HepG2 (cell line): Measurements from ENCODE around the gene TPST2. TPM values are rescaled to one million over a fixed set of nuclear protein-coding genes. Genes with fewer than 3 reads are reported as not detected.

Experiments
- ATAC-seq: fragments of 200-7000 bp; cut with Tn5 transposase; 3 replicates; pipeline ENCODE4 v1.9.1; 2020; ENCODE audit warnings: mild to moderate bottlenecking, moderate library complexity
- BruUV-seq: library from RNA; stranded (reverse); fragments of 400-500 nt; replicated peaks from 2 replicates; lab custom pipeline; 2021; lab: Mats Ljungman, UMichigan
- CTCF ChIA-PET: fragments of 300-600 bp; formaldehyde crosslinking; extraction: SDS; loops from one replicate; lab custom pipeline; 2021; ENCODE audit warnings: low total read pairs, inconsistent platforms, low intra/inter-chr PET ratio; lab: Yijun Ruan, JAX
- POLR2A ChIA-PET: fragments of 350-600 bp; sonication (Branson Sonifier 250); formaldehyde crosslinking; loops from one replicate; lab custom pipeline; 2020; ENCODE audit warnings: antibody characterized with exemption, inconsistent platforms; lab: Yijun Ruan, JAX
- DNase-seq: peaks from one replicate; pipeline ENCODE4 v3.0.0-alpha.2; 2015; ENCODE audit warnings: low spot score
- FAIRE-seq: peaks from 3 replicates; lab custom pipeline; 2011; peaks lifted over from hg19 to GRCh38; lab: Jason Lieb, UNC
- H2AFZ ChIP-seq: one replicate; pipeline ENCODE4 v1.6.1; 2011; ENCODE audit warnings: low read length, inconsistent platforms
- H3K27ac ChIP-seq: fragments of 300-600 bp; 3 replicates; pipeline ENCODE4 v1.8.0; 2011; ENCODE audit warnings: mixed run types, mild to moderate bottlenecking, mixed read lengths, low read length, inconsistent platforms; ENCODE audit not compliant: insufficient read depth; ENCODE audit errors: extremely low read length
- H3K27me3 ChIP-seq, 2 experiments: fragments of 200-600 bp in 1 of 2; 2 replicates in 1 of 2; 3 replicates in 1 of 2; pipeline versions ENCODE4 v1.6.0 to v1.8.0; 2011; ENCODE audit warnings: low read length in 2 of 2, mild to moderate bottlenecking in 2 of 2, moderate library complexity in 2 of 2, inconsistent platforms in 1 of 2; ENCODE audit not compliant: insufficient read depth in 2 of 2, control insufficient read depth in 1 of 2
- H3K36me3 ChIP-seq, 2 experiments: fragments of 200-600 bp in 1 of 2; replicated peaks in 1 of 2; 2 replicates in 1 of 2; 3 replicates in 1 of 2; pipeline versions ENCODE4 v1.5.1 to v1.8.0; 2011; ENCODE audit warnings: low read length in 2 of 2, inconsistent platforms in 1 of 2; ENCODE audit not compliant: insufficient read depth in 2 of 2, control insufficient read depth in 1 of 2
- H3K4me1 ChIP-seq: 2 replicates; pipeline ENCODE4 v1.5.1; 2012; ENCODE audit warnings: low read length, inconsistent platforms; ENCODE audit not compliant: insufficient read depth
- H3K4me2 ChIP-seq: 2 replicates; pipeline ENCODE4 v1.6.0; 2011; ENCODE audit warnings: low read depth, low read length, inconsistent platforms
- H3K4me3 ChIP-seq, 3 experiments: fragments of 200-600 bp in 1 of 3; sonication (generic), shearing (Covaris generic) in 1 of 3; replicated peaks in 1 of 3; 2 replicates each; pipeline ENCODE4 v1.5.1; 2011 to 2016; ENCODE audit warnings: low read length in 3 of 3, inconsistent platforms in 2 of 3, low read depth in 2 of 3, mild to moderate bottlenecking in 2 of 3, control low read depth in 1 of 3, mixed read lengths in 1 of 3; ENCODE audit not compliant: insufficient read depth in 1 of 3
- H3K79me2 ChIP-seq: one replicate; pipeline ENCODE4 v1.6.1; 2011; ENCODE audit warnings: low read length, inconsistent platforms; ENCODE audit not compliant: insufficient read depth
- H3K9ac ChIP-seq: 2 replicates; pipeline ENCODE4 v1.6.0; 2011; ENCODE audit warnings: mild to moderate bottlenecking, low read depth, low read length, inconsistent platforms; ENCODE audit not compliant: insufficient read depth
- H3K9me3 ChIP-seq: 2 replicates; pipeline ENCODE4 v1.5.1; 2012; ENCODE audit warnings: mild to moderate bottlenecking, low read length
- H4K20me1 ChIP-seq: 2 replicates; pipeline ENCODE4 v1.6.0; 2011; ENCODE audit warnings: inconsistent platforms, mild to moderate bottlenecking, low read length, moderate library complexity; ENCODE audit not compliant: insufficient read depth
- AGO1 ChIP-seq: fragments of 200-400 bp; formaldehyde crosslinking; IDR thresholded peaks from 2 replicates; pipeline ENCODE4 v1.6.1; 2017; ENCODE audit warnings: mild to moderate bottlenecking, low read depth, low read length, moderate library complexity; ENCODE audit not compliant: poor library complexity, severe bottlenecking
- ATAD3A ChIP-seq: sonication (generic); formaldehyde crosslinking; IDR thresholded peaks from 2 replicates; pipeline ENCODE4 v1.4.0; 2020; ENCODE audit warnings: missing genetic modification reagents
- ELF1 ChIP-seq: sonication (generic); formaldehyde crosslinking; IDR thresholded peaks from 2 replicates; pipeline ENCODE4 v1.4.0; 2020; ENCODE audit warnings: missing genetic modification reagents
- HOXA9 ChIP-seq: sonication (generic); formaldehyde crosslinking; IDR thresholded peaks from 2 replicates; pipeline ENCODE4 v1.8.1; 2022; ENCODE audit warnings: missing genetic modification reagents, mild to moderate bottlenecking, moderate library complexity, borderline replicate concordance
- KAT2B ChIP-seq: fragments of 150-350 bp; IDR thresholded peaks from 2 replicates; pipeline ENCODE4 v1.6.1; 2014; ENCODE audit warnings: low read depth, low read length, borderline replicate concordance
- NFE2L2 ChIP-seq: fragments of 150-350 bp; IDR thresholded peaks from 2 replicates; pipeline ENCODE4 v1.6.1; 2014; ENCODE audit warnings: low read length
- PCBP2 ChIP-seq: fragments of 200-400 bp; formaldehyde crosslinking; optimal IDR thresholded peaks from 2 replicates; pipeline ENCODE3; 2018; ENCODE audit warnings: low read length, low read depth; ENCODE audit not compliant: poor library complexity, severe bottlenecking
- ZNF207 ChIP-seq: fragments of 450-650 bp; IDR thresholded peaks from 2 replicates; pipeline ENCODE4 v1.6.1; 2016; ENCODE audit warnings: antibody characterized with exemption, borderline replicate concordance
- ZNF251 ChIP-seq: sonication (generic); formaldehyde crosslinking; IDR thresholded peaks from 2 replicates; pipeline ENCODE4 v1.9.0; 2021; ENCODE audit warnings: mild to moderate bottlenecking, missing genetic modification reagents
- ZNF337 ChIP-seq: sonication (generic); formaldehyde crosslinking; IDR thresholded peaks from 2 replicates; pipeline ENCODE4 v1.5.1; 2020; ENCODE audit warnings: missing genetic modification reagents, low read depth, mild to moderate bottlenecking, borderline replicate concordance
- ZNF44 ChIP-seq: sonication (generic); formaldehyde crosslinking; IDR thresholded peaks from 2 replicates; pipeline ENCODE4 v1.5.1; 2020; ENCODE audit warnings: mild to moderate bottlenecking, missing genetic modification reagents
- WGBS: methylation state at CpG from one replicate; pipeline ENCODE4 v1.1.6; 2017; ENCODE audit warnings: low lambda C conversion rate; 5-methylcytosine and 5-hydroxymethylcytosine counted together
- in situ Hi-C: cut with HindIII; loops from 2 replicates; pipeline ENCODE4 v1.10.0; 2017; ENCODE audit warnings: low pct_unique_long_range_greater_than_20kb; ENCODE audit not compliant: extremely low pct_ligation_motif_present
- intact Hi-C: fragments of 100-400 bp; cut with micrococcal nuclease; formaldehyde crosslinking; loops from one replicate; pipeline ENCODE4 v1.10.0; 2022; ENCODE audit not compliant: unreplicated experiment
- polyA plus RNA-seq, 8 experiments: library from polyadenylated mRNA; depleted of rRNA in 3 of 8; stranded (reverse) in 7 of 8; unstranded in 1 of 8; fragments of >200 nt; fragmentation: Illumina TruSeq in 4 of 8; extraction: Trizol in 4 of 8; gene quantifications; 2 replicates each; pipeline versions ENCODE4 v1.2.1 to v1.2.3, GENCODE V29; 2011 to 2016; ENCODE audit warnings: low read depth in 4 of 8, missing spikeins in 1 of 8, mixed read lengths in 1 of 8; ENCODE audit not compliant: insufficient read depth in 1 of 8
- total RNA-seq, 5 experiments: library from RNA; depleted of rRNA; stranded (reverse); fragments of >200 nt; fragmentation: Illumina TruSeq; extraction: Trizol; gene quantifications; 2 replicates each; pipeline ENCODE4 v1.2.3, GENCODE V29; 2016; ENCODE audit warnings: low read depth in 1 of 5
- TF ChIP-seq, protein P1 (sequence below): sonication (generic); formaldehyde crosslinking; IDR thresholded peaks from 2 replicates; pipeline ENCODE4 v1.4.0; 2020; ENCODE audit warnings: missing genetic modification reagents
- TF ChIP-seq, protein P2 (sequence below): sonication (generic); formaldehyde crosslinking; IDR thresholded peaks from 2 replicates; pipeline ENCODE4 v1.4.0; 2020; ENCODE audit warnings: missing genetic modification reagents
- TF ChIP-seq, protein P3 (sequence below): sonication (generic); formaldehyde crosslinking; IDR thresholded peaks from 2 replicates; pipeline ENCODE4 v1.4.0; 2020; ENCODE audit warnings: missing genetic modification reagents

The TPST2 gene
- total and polyA plus RNA-seq, 2 of the 13 experiments (the other 11 are each of a cell fraction or from before 2014, with no cell fraction given): 15.2 to 23.8 TPM

DNA sequence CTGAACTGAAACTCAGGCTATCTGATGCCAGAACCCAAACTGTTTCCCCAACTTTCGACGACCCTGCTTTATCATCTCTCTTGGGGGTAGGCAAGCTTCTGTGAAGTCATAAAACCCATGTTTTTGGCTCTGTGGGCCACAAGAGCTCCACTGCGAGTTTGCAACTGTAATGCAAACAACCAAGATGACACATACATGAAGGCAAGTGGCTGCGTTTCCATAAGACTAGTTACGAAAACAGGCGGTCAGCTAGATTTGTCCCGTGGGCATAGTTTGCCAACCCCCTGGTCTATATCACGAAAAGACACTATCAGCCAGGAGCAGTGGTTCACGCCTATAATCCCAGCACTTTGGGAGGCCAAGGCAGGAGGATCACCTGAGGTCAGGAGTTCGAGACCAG lies 37.5 kb downstream of the TPST2 start:
- no TSS peak for BruUV-seq
- peaks cover 15% of the 10 kb centered on the region for H3K4me1 ChIP-seq

More for the DNA sequence above, 37.5 kb downstream of the TPST2 start:
- H3K27ac ChIP-seq: no peak overlapping the region
- no peak overlapping the region for H3K9ac ChIP-seq
- no peak for DNase-seq
- 97% methylated on average over 10 of the region's 10 CpGs for WGBS
- TF ChIP-seq HOXA9 (CRISPR knock-in tag) (no peak), NFE2L2 (no peak), ZNF44 (CRISPR knock-in tag) (no peak), ZNF337 (CRISPR knock-in tag) (no peak), PCBP2 (no peak), ATAD3A (CRISPR knock-in tag) (no peak), AGO1 (no peak), KAT2B (no peak), ZNF251 (CRISPR knock-in tag) (no peak), ELF1 (CRISPR knock-in tag) (no peak), ZNF207 (no peak)
- TF ChIP-seq, protein P1, sequence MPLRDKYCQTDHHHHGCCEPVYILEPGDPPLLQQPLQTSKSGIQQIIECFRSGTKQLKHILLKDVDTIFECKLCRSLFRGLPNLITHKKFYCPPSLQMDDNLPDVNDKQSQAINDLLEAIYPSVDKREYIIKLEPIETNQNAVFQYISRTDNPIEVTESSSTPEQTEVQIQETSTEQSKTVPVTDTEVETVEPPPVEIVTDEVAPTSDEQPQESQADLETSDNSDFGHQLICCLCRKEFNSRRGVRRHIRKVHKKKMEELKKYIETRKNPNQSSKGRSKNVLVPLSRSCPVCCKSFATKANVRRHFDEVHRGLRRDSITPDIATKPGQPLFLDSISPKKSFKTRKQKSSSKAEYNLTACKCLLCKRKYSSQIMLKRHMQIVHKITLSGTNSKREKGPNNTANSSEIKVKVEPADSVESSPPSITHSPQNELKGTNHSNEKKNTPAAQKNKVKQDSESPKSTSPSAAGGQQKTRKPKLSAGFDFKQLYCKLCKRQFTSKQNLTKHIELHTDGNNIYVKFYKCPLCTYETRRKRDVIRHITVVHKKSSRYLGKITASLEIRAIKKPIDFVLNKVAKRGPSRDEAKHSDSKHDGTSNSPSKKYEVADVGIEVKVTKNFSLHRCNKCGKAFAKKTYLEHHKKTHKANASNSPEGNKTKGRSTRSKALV (CRISPR knock-in tag): no peak
- TF ChIP-seq, protein P2, sequence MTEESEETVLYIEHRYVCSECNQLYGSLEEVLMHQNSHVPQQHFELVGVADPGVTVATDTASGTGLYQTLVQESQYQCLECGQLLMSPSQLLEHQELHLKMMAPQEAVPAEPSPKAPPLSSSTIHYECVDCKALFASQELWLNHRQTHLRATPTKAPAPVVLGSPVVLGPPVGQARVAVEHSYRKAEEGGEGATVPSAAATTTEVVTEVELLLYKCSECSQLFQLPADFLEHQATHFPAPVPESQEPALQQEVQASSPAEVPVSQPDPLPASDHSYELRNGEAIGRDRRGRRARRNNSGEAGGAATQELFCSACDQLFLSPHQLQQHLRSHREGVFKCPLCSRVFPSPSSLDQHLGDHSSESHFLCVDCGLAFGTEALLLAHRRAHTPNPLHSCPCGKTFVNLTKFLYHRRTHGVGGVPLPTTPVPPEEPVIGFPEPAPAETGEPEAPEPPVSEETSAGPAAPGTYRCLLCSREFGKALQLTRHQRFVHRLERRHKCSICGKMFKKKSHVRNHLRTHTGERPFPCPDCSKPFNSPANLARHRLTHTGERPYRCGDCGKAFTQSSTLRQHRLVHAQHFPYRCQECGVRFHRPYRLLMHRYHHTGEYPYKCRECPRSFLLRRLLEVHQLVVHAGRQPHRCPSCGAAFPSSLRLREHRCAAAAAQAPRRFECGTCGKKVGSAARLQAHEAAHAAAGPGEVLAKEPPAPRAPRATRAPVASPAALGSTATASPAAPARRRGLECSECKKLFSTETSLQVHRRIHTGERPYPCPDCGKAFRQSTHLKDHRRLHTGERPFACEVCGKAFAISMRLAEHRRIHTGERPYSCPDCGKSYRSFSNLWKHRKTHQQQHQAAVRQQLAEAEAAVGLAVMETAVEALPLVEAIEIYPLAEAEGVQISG (CRISPR knock-in tag): no peak
- TF ChIP-seq, protein P3, sequence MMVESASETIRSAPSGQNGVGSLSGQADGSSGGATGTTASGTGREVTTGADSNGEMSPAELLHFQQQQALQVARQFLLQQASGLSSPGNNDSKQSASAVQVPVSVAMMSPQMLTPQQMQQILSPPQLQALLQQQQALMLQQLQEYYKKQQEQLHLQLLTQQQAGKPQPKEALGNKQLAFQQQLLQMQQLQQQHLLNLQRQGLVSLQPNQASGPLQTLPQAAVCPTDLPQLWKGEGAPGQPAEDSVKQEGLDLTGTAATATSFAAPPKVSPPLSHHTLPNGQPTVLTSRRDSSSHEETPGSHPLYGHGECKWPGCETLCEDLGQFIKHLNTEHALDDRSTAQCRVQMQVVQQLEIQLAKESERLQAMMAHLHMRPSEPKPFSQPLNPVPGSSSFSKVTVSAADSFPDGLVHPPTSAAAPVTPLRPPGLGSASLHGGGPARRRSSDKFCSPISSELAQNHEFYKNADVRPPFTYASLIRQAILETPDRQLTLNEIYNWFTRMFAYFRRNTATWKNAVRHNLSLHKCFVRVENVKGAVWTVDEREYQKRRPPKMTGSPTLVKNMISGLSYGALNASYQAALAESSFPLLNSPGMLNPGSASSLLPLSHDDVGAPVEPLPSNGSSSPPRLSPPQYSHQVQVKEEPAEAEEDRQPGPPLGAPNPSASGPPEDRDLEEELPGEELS (CRISPR knock-in tag): no peak
- TF ChIP-seq, all 625 proteins: peak for 0
- in situ Hi-C loops (no loop called here), intact Hi-C loops (no loop called here)
- Histone ChIP-seq H3K9me3 (no peaks in the 10 kb centered on the region), H3K4me3 (no peak overlapping the region), H3K4me2 (no peak overlapping the region), H3K79me2 (no peaks in the 10 kb centered on the region), H2AFZ (no peak overlapping the region), H3K36me3 (no peaks in the 10 kb centered on the region), H4K20me1 (no peaks in the 10 kb centered on the region), H3K27me3 (no peaks in the 10 kb centered on the region)
- FAIRE-seq (no peak), ATAC-seq (no peak)
- CTCF ChIA-PET: no interaction called here
- POLR2A ChIA-PET: no interaction called here
